Liver (tissue), 9 donors: ENCODE results near the gene KHNYN. TPM values are rescaled to one million over a fixed set of nuclear protein-coding genes. Genes with fewer than 3 reads are reported as not detected.
"Not testable (repeated sequence)": the region's sequence is repeated elsewhere in the genome, so short reads cannot be mapped to it uniquely, and the experiment has no call there.

Source experiments
- DNase-seq: peaks from one replicate; pipeline ENCODE4 v3.0.0-alpha.2; 2017; ENCODE audit warnings: low spot score
- H3K27ac ChIP-seq, 2 donors: one replicate each; pipeline ENCODE4 v1.7.0; 2013; ENCODE audit warnings: inconsistent platforms in 2 of 2, low read length in 2 of 2, control low read depth in 1 of 2, low read depth in 1 of 2, mild to moderate bottlenecking in 1 of 2
- H3K27me3 ChIP-seq, 4 donors: one replicate each; pipeline versions ENCODE4 v1.6.1 to v1.7.0; 2013; ENCODE audit warnings: low read length in 3 of 4, inconsistent platforms in 1 of 4, mild to moderate bottlenecking in 1 of 4, moderate library complexity in 1 of 4; ENCODE audit not compliant: control insufficient read depth in 4 of 4, insufficient read depth in 4 of 4
- H3K36me3 ChIP-seq, 4 donors: one replicate each; pipeline versions ENCODE4 v1.6.1 to v1.7.0; 2013; ENCODE audit warnings: low read length in 3 of 4, mild to moderate bottlenecking in 3 of 4, low read depth in 1 of 4, moderate library complexity in 1 of 4; ENCODE audit not compliant: control insufficient read depth in 4 of 4, insufficient read depth in 3 of 4
- H3K4me1 ChIP-seq, 4 donors: one replicate each; pipeline versions ENCODE4 v1.6.1 to v1.7.0; 2013; ENCODE audit warnings: low read length in 3 of 4, mild to moderate bottlenecking in 3 of 4, moderate library complexity in 1 of 4; ENCODE audit not compliant: control insufficient read depth in 4 of 4, insufficient read depth in 4 of 4
- H3K4me3 ChIP-seq, 3 donors: one replicate each; pipeline versions ENCODE4 v1.6.1 to v1.7.0; 2013; ENCODE audit warnings: low read length in 3 of 3, control low read depth in 1 of 3, low read depth in 1 of 3, mild to moderate bottlenecking in 1 of 3
- H3K9ac ChIP-seq, 2 donors: one replicate each; pipeline ENCODE4 v1.7.0; 2013; ENCODE audit warnings: low read length in 2 of 2, mild to moderate bottlenecking in 2 of 2, moderate library complexity in 2 of 2, control low read depth in 1 of 2, low read depth in 1 of 2
- H3K9me3 ChIP-seq, 4 donors: one replicate each; pipeline versions ENCODE4 v1.6.1 to v1.7.0; 2013; ENCODE audit warnings: low read length in 3 of 4; ENCODE audit not compliant: control insufficient read depth in 4 of 4
- ATF3 ChIP-seq: IDR thresholded peaks from 2 replicates; pipeline ENCODE4 v1.6.1; 2016; ENCODE audit warnings: antibody characterized with exemption
- EGR1 ChIP-seq, 2 donors: IDR thresholded peaks; 2 replicates each; pipeline ENCODE4 v1.6.1; 2016 to 2018; ENCODE audit warnings: antibody characterized with exemption in 2 of 2, low read depth in 2 of 2
- FOXA1 ChIP-seq: IDR thresholded peaks from 2 replicates; pipeline ENCODE4 v1.6.1; 2016; ENCODE audit warnings: antibody characterized with exemption
- FOXA2 ChIP-seq: IDR thresholded peaks from 2 replicates; pipeline ENCODE4 v1.6.1; 2016; ENCODE audit warnings: antibody characterized with exemption
- GABPA ChIP-seq, 2 donors: IDR thresholded peaks in 1 of 2; conservative IDR thresholded peaks in 1 of 2; 2 replicates each; pipeline ENCODE4 v1.6.1; 2016; ENCODE audit warnings: antibody characterized with exemption in 2 of 2, mild to moderate bottlenecking in 1 of 2, moderate library complexity in 1 of 2
- HNF4A ChIP-seq, 2 donors: conservative IDR thresholded peaks; 2 replicates each; pipeline ENCODE4 v1.6.1; 2016; ENCODE audit warnings: antibody characterized with exemption in 2 of 2, mild to moderate bottlenecking in 2 of 2
- HNF4G ChIP-seq: IDR thresholded peaks from 2 replicates; pipeline ENCODE4 v1.6.1; 2016; ENCODE audit warnings: antibody characterized with exemption
- JUND ChIP-seq, 2 donors: IDR thresholded peaks; 2 replicates each; pipeline ENCODE4 v1.6.1; 2016; ENCODE audit warnings: antibody characterized with exemption in 2 of 2
- MAX ChIP-seq: IDR thresholded peaks from 2 replicates; pipeline ENCODE4 v1.6.1; 2016; ENCODE audit warnings: antibody characterized with exemption
- NR2F2 ChIP-seq: IDR thresholded peaks from 2 replicates; pipeline ENCODE4 v1.6.1; 2016; ENCODE audit warnings: antibody characterized with exemption
- RAD21 ChIP-seq, 2 donors: IDR thresholded peaks; 2 replicates each; pipeline ENCODE4 v1.6.1; 2016; ENCODE audit warnings: antibody characterized with exemption in 2 of 2, mild to moderate bottlenecking in 2 of 2
- RXRA ChIP-seq, 2 donors: IDR thresholded peaks; 2 replicates each; pipeline ENCODE4 v1.6.1; 2017 to 2018; ENCODE audit warnings: antibody characterized with exemption in 2 of 2, mild to moderate bottlenecking in 1 of 2
- SP1 ChIP-seq: IDR thresholded peaks from 2 replicates; pipeline ENCODE4 v1.6.1; 2018; ENCODE audit warnings: antibody characterized with exemption, mild to moderate bottlenecking
- TAF1 ChIP-seq: conservative IDR thresholded peaks from 2 replicates; pipeline ENCODE4 v1.6.1; 2016; ENCODE audit warnings: antibody characterized with exemption, mild to moderate bottlenecking
- YY1 ChIP-seq: IDR thresholded peaks from 2 replicates; pipeline ENCODE4 v1.6.1; 2016; ENCODE audit warnings: antibody characterized with exemption, mild to moderate bottlenecking
- WGBS: extraction: QIAGEN DNeasy Blood & Tissue Kit; methylation state at CpG from one replicate; pipeline ENCODE4 v1.1.7; 2013; 5-methylcytosine and 5-hydroxymethylcytosine counted together
- polyA plus RNA-seq, 2 donors: library from polyadenylated mRNA; stranded (reverse) in 1 of 2; unstranded in 1 of 2; fragments of 200-250 nt in 1 of 2; fragments of >200 nt in 1 of 2; fragmentation: Nextera tagmentation in 1 of 2; extraction: Ambion mirVana in 1 of 2; gene quantifications; one replicate each; pipeline versions ENCODE4 v1.2.1 to v1.2.3, GENCODE V29; 2013 to 2015
- total RNA-seq, 2 donors: library from RNA; depleted of rRNA; stranded (reverse); fragments of >200 nt; gene quantifications; one replicate each; pipeline ENCODE4 v1.2.3, GENCODE V29; 2014
- TF ChIP-seq, protein P1 (sequence below): IDR thresholded peaks from 2 replicates; pipeline ENCODE4 v1.6.1; 2016; ENCODE audit warnings: antibody characterized with exemption
- TF ChIP-seq, protein P2 (sequence below): IDR thresholded peaks from 2 replicates; pipeline ENCODE4 v1.6.1; 2016; ENCODE audit warnings: antibody characterized with exemption, mild to moderate bottlenecking
- donor health status: healthy.
- donor health status: healthy.
- donor health status: healthy.
- donor health status: healthy.
- donor health status: healthy.

Gene KHNYN
- total and polyA plus RNA-seq, 4 donors: 3.0 to 40.3 (median 24.6) TPM

GRCh38 chr14:24481622-24482324 is 52.0 kb downstream of the KHNYN start (continued):
- TF ChIP-seq, protein P1, sequence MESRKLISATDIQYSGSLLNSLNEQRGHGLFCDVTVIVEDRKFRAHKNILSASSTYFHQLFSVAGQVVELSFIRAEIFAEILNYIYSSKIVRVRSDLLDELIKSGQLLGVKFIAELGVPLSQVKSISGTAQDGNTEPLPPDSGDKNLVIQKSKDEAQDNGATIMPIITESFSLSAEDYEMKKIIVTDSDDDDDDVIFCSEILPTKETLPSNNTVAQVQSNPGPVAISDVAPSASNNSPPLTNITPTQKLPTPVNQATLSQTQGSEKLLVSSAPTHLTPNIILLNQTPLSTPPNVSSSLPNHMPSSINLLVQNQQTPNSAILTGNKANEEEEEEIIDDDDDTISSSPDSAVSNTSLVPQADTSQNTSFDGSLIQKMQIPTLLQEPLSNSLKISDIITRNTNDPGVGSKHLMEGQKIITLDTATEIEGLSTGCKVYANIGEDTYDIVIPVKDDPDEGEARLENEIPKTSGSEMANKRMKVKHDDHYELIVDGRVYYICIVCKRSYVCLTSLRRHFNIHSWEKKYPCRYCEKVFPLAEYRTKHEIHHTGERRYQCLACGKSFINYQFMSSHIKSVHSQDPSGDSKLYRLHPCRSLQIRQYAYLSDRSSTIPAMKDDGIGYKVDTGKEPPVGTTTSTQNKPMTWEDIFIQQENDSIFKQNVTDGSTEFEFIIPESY: no peak
- TF ChIP-seq MAX: no peak
- TF ChIP-seq JUND (IDR thresholded peaks at IDR 0.05): no peak
- TF ChIP-seq HNF4A (conservative IDR thresholded peaks at IDR 0.05): no peak
- TF ChIP-seq RAD21 (IDR thresholded peaks at IDR 0.05): peak; percentile 29 to 51
- no peak for TF ChIP-seq TAF1
- no peak for TF ChIP-seq NR2F2

DNA sequence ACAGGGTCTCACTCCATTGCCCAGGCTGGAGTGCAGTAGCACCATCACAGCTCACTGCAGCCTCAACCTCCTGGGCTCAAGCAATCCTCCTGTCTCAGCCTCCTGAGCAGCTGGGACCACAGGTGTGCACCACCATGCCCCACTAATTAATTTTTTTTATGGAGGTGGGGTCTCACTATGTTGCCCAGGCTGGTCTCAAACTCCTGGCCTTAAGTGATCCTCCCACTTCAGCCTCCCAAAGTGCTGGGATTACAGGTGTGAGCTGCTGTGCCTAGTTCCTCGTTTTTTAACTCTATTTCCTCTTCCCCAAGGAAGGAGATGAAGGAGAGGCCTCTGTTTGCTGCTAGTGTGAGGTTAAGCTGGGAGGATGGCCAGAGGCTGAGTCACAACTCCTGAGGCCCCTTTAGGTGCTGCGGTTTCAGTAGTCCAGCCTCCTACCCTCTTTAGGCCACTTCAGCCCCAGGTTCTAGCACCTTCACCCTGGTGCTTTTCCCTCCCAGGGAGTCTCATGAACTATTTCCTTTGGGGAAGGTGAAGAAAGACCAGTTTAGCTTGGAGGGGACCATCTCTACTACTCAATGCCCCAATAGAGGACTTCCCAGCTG is 53.0 kb downstream of the KHNYN start:
- H3K4me3 ChIP-seq, DNase-seq: not testable (repeated sequence)
- WGBS: 77% methylated on average over 2 of the region's 2 CpGs

GRCh38 chr14:24483604-24484252 is 54.0 kb downstream of the KHNYN start:
- DNase-seq: no peak
- H3K4me1 ChIP-seq: no peaks in the 10 kb centered on the region
- H3K9ac ChIP-seq: no peak overlapping the region
- H3K27ac ChIP-seq: no peak overlapping the region
- TF ChIP-seq HNF4G: no peak
- no peak for TF ChIP-seq RXRA (IDR thresholded peaks at IDR 0.05)
- no peak for TF ChIP-seq YY1
- TF ChIP-seq HNF4A (conservative IDR thresholded peaks at IDR 0.05): no peak
- no peak for TF ChIP-seq MAX
- TF ChIP-seq JUND (IDR thresholded peaks at IDR 0.05): no peak
- no peak for TF ChIP-seq ATF3
- TF ChIP-seq FOXA1: no peak
- TF ChIP-seq EGR1 (IDR thresholded peaks at IDR 0.05; ENCODE audit: low read depth in 2 of 2): no peak
- no peak for TF ChIP-seq GABPA (IDR thresholded peaks at IDR 0.05 in 1 of 2, conservative IDR thresholded peaks at IDR 0.05 in 1 of 2)
- TF ChIP-seq FOXA2: no peak
- no peak for TF ChIP-seq SP1
- TF ChIP-seq, protein P2, sequence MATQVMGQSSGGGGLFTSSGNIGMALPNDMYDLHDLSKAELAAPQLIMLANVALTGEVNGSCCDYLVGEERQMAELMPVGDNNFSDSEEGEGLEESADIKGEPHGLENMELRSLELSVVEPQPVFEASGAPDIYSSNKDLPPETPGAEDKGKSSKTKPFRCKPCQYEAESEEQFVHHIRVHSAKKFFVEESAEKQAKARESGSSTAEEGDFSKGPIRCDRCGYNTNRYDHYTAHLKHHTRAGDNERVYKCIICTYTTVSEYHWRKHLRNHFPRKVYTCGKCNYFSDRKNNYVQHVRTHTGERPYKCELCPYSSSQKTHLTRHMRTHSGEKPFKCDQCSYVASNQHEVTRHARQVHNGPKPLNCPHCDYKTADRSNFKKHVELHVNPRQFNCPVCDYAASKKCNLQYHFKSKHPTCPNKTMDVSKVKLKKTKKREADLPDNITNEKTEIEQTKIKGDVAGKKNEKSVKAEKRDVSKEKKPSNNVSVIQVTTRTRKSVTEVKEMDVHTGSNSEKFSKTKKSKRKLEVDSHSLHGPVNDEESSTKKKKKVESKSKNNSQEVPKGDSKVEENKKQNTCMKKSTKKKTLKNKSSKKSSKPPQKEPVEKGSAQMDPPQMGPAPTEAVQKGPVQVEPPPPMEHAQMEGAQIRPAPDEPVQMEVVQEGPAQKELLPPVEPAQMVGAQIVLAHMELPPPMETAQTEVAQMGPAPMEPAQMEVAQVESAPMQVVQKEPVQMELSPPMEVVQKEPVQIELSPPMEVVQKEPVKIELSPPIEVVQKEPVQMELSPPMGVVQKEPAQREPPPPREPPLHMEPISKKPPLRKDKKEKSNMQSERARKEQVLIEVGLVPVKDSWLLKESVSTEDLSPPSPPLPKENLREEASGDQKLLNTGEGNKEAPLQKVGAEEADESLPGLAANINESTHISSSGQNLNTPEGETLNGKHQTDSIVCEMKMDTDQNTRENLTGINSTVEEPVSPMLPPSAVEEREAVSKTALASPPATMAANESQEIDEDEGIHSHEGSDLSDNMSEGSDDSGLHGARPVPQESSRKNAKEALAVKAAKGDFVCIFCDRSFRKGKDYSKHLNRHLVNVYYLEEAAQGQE: no peak
- H3K4me3 ChIP-seq: no peak overlapping the region
- H3K36me3 ChIP-seq: no peaks in the 10 kb centered on the region
- H3K9me3 ChIP-seq: no peaks in the 10 kb centered on the region
- WGBS: 55% methylated on average over 4 of the region's 4 CpGs
- no peaks in the 10 kb centered on the region for H3K27me3 ChIP-seq

More for the DNA sequence above, 53.0 kb downstream of the KHNYN start:
- not testable (repeated sequence) for H3K36me3 ChIP-seq, H3K9me3 ChIP-seq, H3K27me3 ChIP-seq, H3K4me1 ChIP-seq, H3K9ac ChIP-seq, H3K27ac ChIP-seq
